Activated naive CD8-positive, alpha-beta T cell (primary cell): ENCODE data around the gene EXOC6.
"Not testable (repeated sequence)": the region's sequence is repeated elsewhere in the genome, so short reads cannot be mapped to it uniquely, and the experiment has no call there.

ENCODE experiments used
- H3K27ac Mint-ChIP-seq: one replicate; pipeline ENCODE4 v1.8.0; 2021; ENCODE audit warnings: mixed read lengths
- H3K27me3 Mint-ChIP-seq: one replicate; pipeline ENCODE4 v1.8.0; 2021; ENCODE audit warnings: mixed read lengths
- H3K36me3 Mint-ChIP-seq: one replicate; pipeline ENCODE4 v1.8.0; 2021; ENCODE audit warnings: mixed read lengths
- H3K4me1 Mint-ChIP-seq: one replicate; pipeline ENCODE4 v1.8.0; 2021; ENCODE audit warnings: low read depth, mixed read lengths
- H3K4me3 Mint-ChIP-seq: one replicate; pipeline ENCODE4 v1.8.0; 2021; ENCODE audit warnings: mild to moderate bottlenecking, mixed read lengths
- H3K9me3 Mint-ChIP-seq: one replicate; pipeline ENCODE4 v1.8.0; 2021; ENCODE audit warnings: low read depth, mixed read lengths

Gene EXOC6

GRCh38 chr10:92972066-92972870 is 123.9 kb downstream of the EXOC6 start:
- no peaks in the 10 kb centered on the region for H3K4me1 Mint-ChIP-seq
- no peak overlapping the region for H3K27ac Mint-ChIP-seq
- no peaks in the 10 kb centered on the region for H3K27me3 Mint-ChIP-seq
- no peaks in the 10 kb centered on the region for H3K9me3 Mint-ChIP-seq
- H3K36me3 Mint-ChIP-seq = peaks cover 27% of the 10 kb centered on the region
- H3K4me3 Mint-ChIP-seq = no peak overlapping the region

GRCh38 chr10:92972886-92973285 is 124.6 kb downstream of the EXOC6 start:
- no peaks in the 10 kb centered on the region for H3K9me3 Mint-ChIP-seq
- no peak overlapping the region for H3K4me3 Mint-ChIP-seq
- H3K27me3 Mint-ChIP-seq = no peaks in the 10 kb centered on the region
- peaks cover 27% of the 10 kb centered on the region for H3K36me3 Mint-ChIP-seq
- H3K4me1 Mint-ChIP-seq = no peaks in the 10 kb centered on the region
- H3K27ac Mint-ChIP-seq = no peak overlapping the region

GRCh38 chr10:92976278-92976677 is 128.0 kb downstream of the EXOC6 start:
- not testable (repeated sequence) for H3K27ac Mint-ChIP-seq
- H3K36me3 Mint-ChIP-seq = peaks cover 27% of the 10 kb centered on the region

GRCh38 chr10:92989250-92989649 is 140.9 kb downstream of the EXOC6 start:
- Mint-ChIP-seq H3K36me3 (peaks cover 17% of the 10 kb centered on the region), H3K9me3 (no peaks in the 10 kb centered on the region), H3K4me3 (no peak overlapping the region), H3K27me3 (no peaks in the 10 kb centered on the region), H3K27ac (no peak overlapping the region), H3K4me1 (peaks cover 23% of the 10 kb centered on the region)

More at GRCh38 chr10:92976278-92976677, 128.0 kb downstream of the EXOC6 start:
- H3K27me3 Mint-ChIP-seq, H3K4me1 Mint-ChIP-seq, H3K4me3 Mint-ChIP-seq, H3K9me3 Mint-ChIP-seq: not testable (repeated sequence)

- Mint-ChIP-seq H3K27me3 (no peaks in the 10 kb centered on the region), H3K4me1 (peaks cover 23% of the 10 kb centered on the region)
Measured at GRCh38 chr10:92990615-92991014, 142.3 kb downstream of the EXOC6 start.

GRCh38 chr10:92991513-92991912 is 143.2 kb downstream of the EXOC6 start:
- peak overlapping the region; percentile 11 for H3K27ac Mint-ChIP-seq
- H3K4me1 Mint-ChIP-seq = peaks cover 23% of the 10 kb centered on the region
- no peak overlapping the region for H3K4me3 Mint-ChIP-seq
- peaks cover 10% of the 10 kb centered on the region for H3K36me3 Mint-ChIP-seq
- no peaks in the 10 kb centered on the region for H3K9me3 Mint-ChIP-seq
- no peaks in the 10 kb centered on the region for H3K27me3 Mint-ChIP-seq

More at GRCh38 chr10:92990615-92991014, 142.3 kb downstream of the EXOC6 start:
- H3K4me3 Mint-ChIP-seq = no peak overlapping the region
- H3K9me3 Mint-ChIP-seq = no peaks in the 10 kb centered on the region
- peaks cover 10% of the 10 kb centered on the region for H3K36me3 Mint-ChIP-seq
- H3K27ac Mint-ChIP-seq = peak overlapping the region; percentile 34

- no peaks in the 10 kb centered on the region for H3K9me3 Mint-ChIP-seq
- no peaks in the 10 kb centered on the region for H3K27me3 Mint-ChIP-seq
- peaks cover 7% of the 10 kb centered on the region for H3K36me3 Mint-ChIP-seq
- no peak overlapping the region for H3K4me3 Mint-ChIP-seq
- peaks cover 23% of the 10 kb centered on the region for H3K4me1 Mint-ChIP-seq
- no peak overlapping the region for H3K27ac Mint-ChIP-seq
Measured at GRCh38 chr10:92993699-92994272, 145.5 kb downstream of the EXOC6 start.

- Mint-ChIP-seq H3K4me1 (peaks cover 20% of the 10 kb centered on the region), H3K4me3 (no peak overlapping the region), H3K27ac (no peak overlapping the region), H3K9me3 (no peaks in the 10 kb centered on the region), H3K36me3 (peaks cover 8% of the 10 kb centered on the region), H3K27me3 (no peaks in the 10 kb centered on the region)
Measured at GRCh38 chr10:92995509-92995908, 147.2 kb downstream of the EXOC6 start.

- Mint-ChIP-seq H3K27ac (no peak overlapping the region), H3K36me3 (peaks cover 6% of the 10 kb centered on the region)
Measured at GRCh38 chr10:92997620-92998019, 149.3 kb downstream of the EXOC6 start.

GRCh38 chr10:92999191-92999590 is 150.9 kb downstream of the EXOC6 start:
- peaks cover 6% of the 10 kb centered on the region for H3K36me3 Mint-ChIP-seq
- H3K9me3 Mint-ChIP-seq = no peaks in the 10 kb centered on the region
- no peaks in the 10 kb centered on the region for H3K27me3 Mint-ChIP-seq
- no peak overlapping the region for H3K4me3 Mint-ChIP-seq
- no peaks in the 10 kb centered on the region for H3K4me1 Mint-ChIP-seq
- H3K27ac Mint-ChIP-seq = no peak overlapping the region

More at GRCh38 chr10:92997620-92998019, 149.3 kb downstream of the EXOC6 start:
- peaks cover 10% of the 10 kb centered on the region for H3K4me1 Mint-ChIP-seq
- H3K9me3 Mint-ChIP-seq = no peaks in the 10 kb centered on the region
- H3K4me3 Mint-ChIP-seq = no peak overlapping the region
- H3K27me3 Mint-ChIP-seq = no peaks in the 10 kb centered on the region

- H3K4me3 Mint-ChIP-seq = no peak overlapping the region
- no peaks in the 10 kb centered on the region for H3K4me1 Mint-ChIP-seq
- no peaks in the 10 kb centered on the region for H3K36me3 Mint-ChIP-seq
- H3K27me3 Mint-ChIP-seq = no peaks in the 10 kb centered on the region
- no peak overlapping the region for H3K27ac Mint-ChIP-seq
- no peaks in the 10 kb centered on the region for H3K9me3 Mint-ChIP-seq
Measured at GRCh38 chr10:93006435-93007039, 158.2 kb downstream of the EXOC6 start.

GRCh38 chr10:93015722-93016121 is 167.4 kb downstream of the EXOC6 start:
- no peaks in the 10 kb centered on the region for H3K4me1 Mint-ChIP-seq
- H3K27ac Mint-ChIP-seq = no peak overlapping the region
- no peaks in the 10 kb centered on the region for H3K27me3 Mint-ChIP-seq
- H3K36me3 Mint-ChIP-seq = peaks cover 8% of the 10 kb centered on the region
- no peaks in the 10 kb centered on the region for H3K9me3 Mint-ChIP-seq
- H3K4me3 Mint-ChIP-seq = no peak overlapping the region

GRCh38 chr10:93023013-93023650 is 174.8 kb downstream of the EXOC6 start:
- Mint-ChIP-seq H3K27ac (no peak overlapping the region), H3K9me3 (no peaks in the 10 kb centered on the region), H3K4me3 (no peak overlapping the region), H3K27me3 (no peaks in the 10 kb centered on the region), H3K36me3 (peaks cover 14% of the 10 kb centered on the region), H3K4me1 (no peaks in the 10 kb centered on the region)

- Mint-ChIP-seq H3K9me3 (no peaks in the 10 kb centered on the region), H3K27ac (no peak overlapping the region), H3K27me3 (no peaks in the 10 kb centered on the region), H3K36me3 (peaks cover 14% of the 10 kb centered on the region), H3K4me3 (no peak overlapping the region), H3K4me1 (no peaks in the 10 kb centered on the region)
Measured at GRCh38 chr10:93026072-93026471, 177.8 kb downstream of the EXOC6 start.

- Mint-ChIP-seq H3K4me3 (no peak overlapping the region), H3K27ac (no peak overlapping the region), H3K27me3 (no peaks in the 10 kb centered on the region), H3K4me1 (no peaks in the 10 kb centered on the region), H3K9me3 (no peaks in the 10 kb centered on the region), H3K36me3 (peaks cover 15% of the 10 kb centered on the region)
Measured at GRCh38 chr10:93027508-93027907, 179.2 kb downstream of the EXOC6 start.
